M059J (cell line): ENCODE measurements around the gene PZP. TPM values are rescaled to one million over a fixed set of nuclear protein-coding genes. Genes with fewer than 3 reads are reported as not detected.

ENCODE experiments used
- DNase-seq: peaks from one replicate; pipeline ENCODE4 v3.0.0-alpha.2; 2012; ENCODE audit warnings: low read depth
- total RNA-seq: library from RNA; depleted of rRNA; stranded (reverse); fragments of >200 nt; shearing (Covaris generic); gene quantifications from 2 replicates; pipeline ENCODE4 v1.2.3, GENCODE V29; 2014; rRNA removed

The PZP gene
- total RNA-seq, 1 experiment from 2014 or later, result not detected

DNA sequence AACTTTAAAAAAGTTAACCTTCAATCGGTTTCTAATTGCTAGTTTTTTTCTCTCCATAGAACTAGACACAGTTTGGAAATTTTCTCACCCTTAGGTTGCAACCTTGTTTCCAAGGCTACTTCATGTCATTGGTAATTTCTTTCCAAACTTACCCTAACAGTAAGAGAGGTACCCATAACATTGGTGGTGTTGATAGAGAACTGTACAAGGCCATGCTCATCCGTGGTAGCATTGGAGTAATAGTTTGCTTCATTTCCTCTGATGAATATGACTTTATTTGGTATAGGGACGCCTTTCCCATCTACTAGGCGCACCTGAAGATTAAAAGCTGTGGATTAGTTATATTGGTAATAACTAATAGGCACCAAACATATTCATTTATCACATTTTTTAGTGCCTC is 104.1 kb downstream of the PZP start:
- no peak for DNase-seq

DNA sequence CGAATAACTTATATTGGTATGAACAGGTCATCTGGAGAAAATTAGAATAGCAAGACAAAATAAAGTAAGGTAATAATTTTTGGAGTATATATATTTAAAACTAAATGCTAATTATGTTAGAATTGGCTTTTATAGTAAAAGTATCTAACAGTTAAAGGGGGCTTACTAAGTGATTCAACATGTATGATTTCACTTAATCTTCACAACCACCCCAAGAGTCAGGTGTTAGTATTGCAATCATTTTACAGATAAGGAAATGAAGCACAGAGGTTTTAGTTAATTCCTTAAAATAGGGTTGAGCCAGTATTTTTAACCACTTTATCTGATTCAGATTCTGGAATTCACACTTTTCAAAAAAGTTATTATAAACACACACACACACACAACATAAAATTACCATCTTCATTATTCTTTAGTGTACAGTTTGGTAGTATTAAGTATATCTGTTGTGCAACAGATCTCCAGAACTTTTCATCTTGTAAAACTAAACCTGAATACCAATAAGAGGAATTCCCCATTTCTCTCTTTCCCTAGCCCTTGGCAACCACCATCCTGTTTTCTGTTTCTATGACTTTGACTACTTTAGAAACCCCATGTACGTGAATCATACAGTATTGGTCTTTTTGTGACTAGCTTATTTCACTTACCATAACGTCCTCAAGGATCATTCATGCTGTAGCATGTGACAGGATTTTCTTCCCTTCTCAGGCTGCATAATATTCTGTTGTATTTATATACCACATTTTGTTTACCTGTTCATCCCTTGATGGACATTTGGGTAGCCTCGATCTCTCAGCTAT is 104.9 kb downstream of the PZP start:
- DNase-seq, result no peak

DNA sequence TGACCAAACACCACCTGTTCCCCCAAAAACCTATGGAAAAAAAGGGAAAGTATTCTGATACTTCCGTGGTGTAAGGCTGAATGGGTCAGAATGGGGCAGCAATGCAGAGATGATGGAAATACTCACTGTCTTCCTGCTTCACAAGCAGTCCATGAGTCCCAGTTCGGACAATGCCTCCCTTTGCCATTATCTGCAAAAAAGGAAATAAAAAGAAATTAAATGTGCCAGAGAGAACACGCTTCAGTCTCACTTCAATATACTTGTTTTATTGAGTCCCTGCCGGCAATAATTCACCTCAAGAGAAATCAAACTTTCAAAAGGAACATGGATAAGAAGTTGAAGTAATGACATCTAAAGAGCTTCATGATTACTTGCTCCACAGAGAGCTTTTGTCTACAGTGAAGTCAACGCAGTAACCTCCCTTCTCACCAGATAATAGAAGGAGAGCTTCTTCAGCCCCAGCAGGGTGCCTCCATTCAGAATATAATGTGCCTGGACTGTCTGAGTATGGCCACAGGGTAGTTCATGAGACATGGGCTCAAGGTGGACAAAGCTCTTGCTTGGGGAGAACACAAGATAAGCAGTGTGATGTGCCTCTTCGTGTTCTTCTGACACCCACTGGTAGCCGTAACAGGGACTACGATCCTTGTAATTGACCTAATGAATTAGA is 107.0 kb downstream of the PZP start:
- DNase-seq, result no peak

DNA sequence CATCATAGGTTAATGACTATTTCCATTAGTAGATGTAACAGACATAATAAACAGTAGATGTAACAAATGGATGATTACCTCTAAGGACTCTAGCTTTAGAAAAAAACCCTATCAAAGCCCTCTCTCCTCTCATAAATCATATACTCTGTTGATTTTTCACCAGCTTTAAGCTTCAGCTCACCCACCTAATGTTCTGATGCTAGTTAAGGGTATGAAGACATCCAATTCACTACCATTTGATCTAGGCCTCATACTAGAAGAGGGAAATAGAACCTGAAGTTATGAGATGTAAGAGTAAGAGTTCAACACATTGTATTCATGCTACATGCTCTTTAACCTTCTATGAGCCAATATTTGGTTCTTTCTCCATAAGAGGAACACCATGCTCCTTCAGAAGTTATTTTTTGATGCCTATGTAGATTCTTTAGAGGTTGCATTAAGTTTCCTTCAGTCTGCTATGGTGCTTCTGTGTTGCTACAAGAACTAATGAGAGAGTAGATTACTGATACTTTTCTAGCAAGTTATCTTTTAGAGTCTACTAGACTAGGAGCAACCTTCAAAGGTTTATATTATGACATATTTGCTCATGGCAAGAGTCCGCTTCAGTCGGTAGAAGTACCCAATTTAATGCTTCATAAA is 108.5 kb downstream of the PZP start:
- no peak for DNase-seq

Other genes starting within 250 kb of the PZP start
- not detected in 2 replicates for gene KLRG1, start 218.8 kb downstream of the PZP start, total RNA-seq
- gene A2M, start 92.5 kb downstream of the PZP start, total RNA-seq, result 0.66 and 3.1 TPM in 2 replicates